Sigmoid colon (tissue), 7 donors: ENCODE measurements around the gene CD300E. TPM values are rescaled to one million over a fixed set of nuclear protein-coding genes. Genes with fewer than 3 reads are reported as not detected.

Experiments
- DNase-seq: peaks from one replicate; pipeline ENCODE4 v3.0.0-alpha.2; 2019
- H3K27ac ChIP-seq, 4 donors: fragments of 200-600 bp; sonication (generic); one replicate each; pipeline ENCODE4 v1.5.1; 2016 to 2019; ENCODE audit warnings: mild to moderate bottlenecking in 1 of 4
- H3K27me3 ChIP-seq, 3 donors: fragments of 200-600 bp; sonication (generic); one replicate each; pipeline ENCODE4 v1.5.1; 2019; ENCODE audit warnings: mild to moderate bottlenecking in 1 of 3
- H3K36me3 ChIP-seq, 4 donors: fragments of 200-600 bp; sonication (generic); one replicate each; pipeline ENCODE4 v1.5.1; 2016 to 2019
- H3K4me1 ChIP-seq, 4 donors: fragments of 200-600 bp; sonication (generic); one replicate each; pipeline ENCODE4 v1.5.1; 2017 to 2019
- H3K4me3 ChIP-seq, 4 donors: fragments of 200-600 bp; sonication (generic); one replicate each; pipeline ENCODE4 v1.5.1; 2017 to 2019; ENCODE audit warnings: mild to moderate bottlenecking in 2 of 4, moderate library complexity in 1 of 4
- H3K9me3 ChIP-seq, 4 donors: fragments of 200-600 bp in 3 of 4; sonication (generic) in 3 of 4; one replicate each; pipeline versions ENCODE4 v1.5.1 to v1.6.1; 2013 to 2019
- CTCF ChIP-seq, 4 experiments: fragments of 450-650 bp in 3 of 4; fragments of 200-600 bp in 1 of 4; IDR thresholded peaks; one replicate each; pipeline ENCODE4 v1.5.1; 2016 to 2019; ENCODE audit warnings: antibody characterized with exemption in 4 of 4, mild to moderate bottlenecking in 3 of 4, moderate library complexity in 2 of 4
- EP300 ChIP-seq, 4 donors: sonication (generic); formaldehyde crosslinking; IDR thresholded peaks; one replicate each; pipeline ENCODE4 v1.6.1; 2017; ENCODE audit warnings: antibody characterized with exemption in 4 of 4
- POLR2A ChIP-seq, 2 donors: fragments of 450-650 bp; IDR thresholded peaks; one replicate each; pipeline ENCODE4 v1.6.1; 2016; ENCODE audit warnings: antibody characterized with exemption in 2 of 2, mild to moderate bottlenecking in 2 of 2, moderate library complexity in 2 of 2
- POLR2AphosphoS5 ChIP-seq, 4 donors: sonication (generic); formaldehyde crosslinking; IDR thresholded peaks; one replicate each; pipeline ENCODE4 v1.6.1; 2017; ENCODE audit warnings: antibody characterized with exemption in 4 of 4
- WGBS, 2 donors: extraction: QIAGEN DNeasy Blood & Tissue Kit; methylation state at CpG; one replicate each; pipeline ENCODE4 v1.1.7; 2013; 5-methylcytosine and 5-hydroxymethylcytosine counted together
- intact Hi-C: fragments of 100-400 bp; cut with DNase I; formaldehyde crosslinking; loops from one replicate; pipeline ENCODE4 v1.15.1; 2023
- polyA plus RNA-seq, 3 donors: library from polyadenylated mRNA; stranded (reverse); fragments of 200-250 nt; gene quantifications; one replicate each; pipeline ENCODE4 v1.2.3, GENCODE V29; 2013
- total RNA-seq, 4 donors: library from RNA; depleted of rRNA; stranded (reverse); fragments of >200 nt; gene quantifications; one replicate each; pipeline ENCODE4 v1.1.0, GENCODE V29; 2016
- donor health status: healthy with polysubstance abuse.
- donor health status: Bipolar disorder and iron deficiency.
- donor health status: healthy.

CD300E gene
- total and polyA plus RNA-seq, 7 donors, result under 0.01 to 2.4 (median 0.69) TPM; not detected in 1

GRCh38 chr17:74563358-74563757 lies 60.2 kb downstream of the CD300E start:
- TF ChIP-seq CTCF (IDR thresholded peaks at IDR 0.05) (no peak), POLR2AphosphoS5 (IDR thresholded peaks at IDR 0.05) (no peak), POLR2A (IDR thresholded peaks at IDR 0.05) (no peak), EP300 (IDR thresholded peaks at IDR 0.05) (no peak)
- H3K27ac ChIP-seq, result no peak overlapping the region
- no peaks in the 10 kb centered on the region for H3K9me3 ChIP-seq
- no peak for DNase-seq
- no peaks in the 10 kb centered on the region for H3K4me1 ChIP-seq
- peaks cover 0 to 14% (median 0%) of the 10 kb centered on the region in 3 donors for H3K27me3 ChIP-seq
- WGBS, 2 donors, result 89 to 92% methylated on average over 1 of the region's 1 CpG
- no peaks in the 10 kb centered on the region for H3K36me3 ChIP-seq
- intact Hi-C loops, result loop anchor here (10.0 kb wide), 1 partner anchor 171 kb away; the partner anchor contains the start of gene RAB37
- H3K4me3 ChIP-seq, result no peak overlapping the region

DNA sequence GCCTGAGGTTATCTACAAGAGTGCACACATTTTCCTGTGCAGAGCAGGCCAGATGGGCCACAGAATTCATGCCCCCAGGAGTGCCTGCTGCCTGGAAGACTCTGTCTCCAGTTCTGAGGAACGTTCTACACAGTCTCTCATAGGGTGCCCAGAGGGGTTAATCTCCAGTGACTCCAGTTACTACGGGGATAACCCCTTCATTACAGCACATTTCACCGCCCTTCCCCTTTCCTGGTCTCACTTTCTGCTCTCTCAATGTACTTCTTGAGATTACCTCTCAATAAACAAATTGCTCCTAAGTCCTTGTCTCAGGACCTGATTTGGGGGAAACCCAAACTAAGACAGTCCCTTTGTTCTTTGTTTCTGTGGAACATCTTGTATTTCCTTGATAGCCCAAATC lies 62.0 kb downstream of the CD300E start:
- Histone ChIP-seq H3K27ac (no peak overlapping the region), H3K27me3 (peaks cover 0 to 14% (median 0%) of the 10 kb centered on the region in 3 donors), H3K36me3 (no peaks in the 10 kb centered on the region), H3K9me3 (no peaks in the 10 kb centered on the region), H3K4me3 (no peak overlapping the region), H3K4me1 (no peaks in the 10 kb centered on the region)
- DNase-seq, result no peak
- intact Hi-C loops, result loop anchor here (10.0 kb wide), 1 partner anchor 173 kb away; the partner anchor contains the start of gene RAB37
- WGBS, 2 donors, result 50 to 59% methylated on average over 3 of the region's 3 CpGs
- no peak for TF ChIP-seq EP300 (IDR thresholded peaks at IDR 0.05)
- no peak for TF ChIP-seq POLR2AphosphoS5 (IDR thresholded peaks at IDR 0.05)
- TF ChIP-seq POLR2A (IDR thresholded peaks at IDR 0.05), result no peak
- no peak for TF ChIP-seq CTCF (IDR thresholded peaks at IDR 0.05)

Other genes starting within 250 kb of the CD300E start
- gene GPRC5C, start 191.7 kb downstream of the CD300E start, total RNA-seq, result 10 to 100 TPM in 3 of 4 donors, 1 to 10 TPM in 1; 6.1 to 16.9 (median 12.7) TPM
- 10 to 100 TPM; 27.3 to 78.1 (median 40.8) TPM for gene GPRC5C, start 191.7 kb downstream of the CD300E start, polyA plus RNA-seq
- 1 to 10 TPM; 2.9 to 6.9 (median 3.3) TPM for gene CD300A, start 157.1 kb downstream of the CD300E start, total RNA-seq
- 10 to 100 TPM in 2 of 3 donors, 1 to 10 TPM in 1; 4.8 to 33.5 (median 10.9) TPM for gene CD300A, start 157.1 kb downstream of the CD300E start, polyA plus RNA-seq
- gene CD300LB, start 92.3 kb downstream of the CD300E start, total RNA-seq, result 1 to 10 TPM in 1 of 4 donors, under 1 TPM in 2, not detected in 1; 0.33 to 1.1 (median 0.55) TPM
- gene CD300LB, start 92.3 kb downstream of the CD300E start, polyA plus RNA-seq, result under 1 TPM; 0.38 to 0.60 (median 0.46) TPM
- gene CD300C, start 77.6 kb downstream of the CD300E start, total RNA-seq, result 1 to 10 TPM in 1 of 4 donors, under 1 TPM in 2, not detected in 1; 0.36 to 3.3 (median 0.83) TPM
- 1 to 10 TPM in 2 of 3 donors, not detected in 1; 1.1 to 1.2 TPM for gene CD300C, start 77.6 kb downstream of the CD300E start, polyA plus RNA-seq
- gene CD300H, start 56.2 kb downstream of the CD300E start, total RNA-seq, result not detected
- under 1 TPM in 1 of 3 donors, not detected in 2; 0.20 TPM for gene CD300H, start 56.2 kb downstream of the CD300E start, polyA plus RNA-seq
- not detected for gene CD300LD, start 31.5 kb downstream of the CD300E start, total RNA-seq
- not detected for gene CD300LD, start 31.5 kb downstream of the CD300E start, polyA plus RNA-seq
- under 1 TPM in 1 of 4 donors, not detected in 3; 0.27 TPM for gene CD300LF, start 89.2 kb upstream of the CD300E start, total RNA-seq
- 1 to 10 TPM; 1.8 to 8.3 (median 4.8) TPM for gene CD300LF, start 89.2 kb upstream of the CD300E start, polyA plus RNA-seq
- 1 to 10 TPM in 3 of 4 donors, under 1 TPM in 1; 0.54 to 4.1 (median 1.4) TPM for gene RAB37, start 113.5 kb upstream of the CD300E start, total RNA-seq
- 10 to 100 TPM; 15.2 to 28.8 (median 16.9) TPM for gene RAB37, start 113.5 kb upstream of the CD300E start, polyA plus RNA-seq
- 10 to 100 TPM in 1 of 4 donors, 1 to 10 TPM in 3; 6.6 to 12.5 (median 7.3) TPM for gene NHERF1, start 124.9 kb upstream of the CD300E start, total RNA-seq
- 100 to 1,000 TPM; 122 to 420 (median 194) TPM for gene NHERF1, start 124.9 kb upstream of the CD300E start, polyA plus RNA-seq
- 10 to 100 TPM; 14.3 to 29.9 (median 21.7) TPM for gene NAT9, start 152.6 kb upstream of the CD300E start, total RNA-seq
- 10 to 100 TPM; 11.3 to 36.4 (median 14.4) TPM for gene NAT9, start 152.6 kb upstream of the CD300E start, polyA plus RNA-seq
- under 1 TPM in 1 of 4 donors, not detected in 3; 0.49 TPM for gene GRIN2C, start 236.1 kb upstream of the CD300E start, total RNA-seq
- under 1 TPM in 1 of 3 donors, not detected in 2; 0.22 TPM for gene GRIN2C, start 236.1 kb upstream of the CD300E start, polyA plus RNA-seq
- gene FDXR, start 249.3 kb upstream of the CD300E start, total RNA-seq, result 1 to 10 TPM; 3.0 to 8.6 (median 7.1) TPM
- 10 to 100 TPM; 10.8 to 26.9 (median 14.6) TPM for gene FDXR, start 249.3 kb upstream of the CD300E start, polyA plus RNA-seq